A673 (cell line): ENCODE data around the gene C1R. TPM values are rescaled to one million over a fixed set of nuclear protein-coding genes. Genes with fewer than 3 reads are reported as not detected.

ENCODE experiments used
- BruUV-seq: library from RNA; stranded (reverse); fragments of 400-500 nt; replicated peaks from 2 replicates; lab custom pipeline; 2021; lab: Mats Ljungman, UMichigan
- CTCF ChIA-PET: fragments of 300-600 bp; sonication (Branson Sonifier 250); formaldehyde crosslinking; loops from one replicate; lab custom pipeline; 2022; ENCODE audit warnings: antibody characterized with exemption; lab: Charles Lee
- POLR2A ChIA-PET: fragments of 300-600 bp; sonication (Branson Sonifier 250); formaldehyde crosslinking; loops from one replicate; lab custom pipeline; 2022; ENCODE audit warnings: antibody characterized with exemption; ENCODE audit not compliant: low non-redundant PET; lab: Charles Lee
- DNase-seq: peaks from one replicate; pipeline ENCODE4 v3.0.0-alpha.2; 2015; ENCODE audit warnings: low spot score
- H3K27ac ChIP-seq: fragments of 200-600 bp; sonication (generic); 2 replicates; pipeline ENCODE4 v1.5.1; 2016; ENCODE audit warnings: mixed run types, low read depth, mild to moderate bottlenecking, mixed read lengths, antibody characterized with exemption, low read length; ENCODE audit not compliant: poor library complexity, severe bottlenecking
- H3K27me3 ChIP-seq: fragments of 200-600 bp; sonication (generic); replicated peaks from 2 replicates; pipeline ENCODE4 v1.6.1; 2017; ENCODE audit warnings: mixed run types, low read depth, mild to moderate bottlenecking, mixed read lengths, antibody characterized with exemption, low read length; ENCODE audit not compliant: insufficient read depth, poor library complexity
- H3K36me3 ChIP-seq: fragments of 200-600 bp; sonication (generic); 2 replicates; pipeline ENCODE4 v1.6.1; 2016; ENCODE audit warnings: mixed run types, mild to moderate bottlenecking, mixed read lengths, antibody characterized with exemption, low read length; ENCODE audit not compliant: insufficient read depth, poor library complexity, severe bottlenecking
- H3K4me1 ChIP-seq: fragments of 200-600 bp; sonication (generic); 2 replicates; pipeline ENCODE4 v1.6.1; 2017; ENCODE audit warnings: mixed run types, mild to moderate bottlenecking, mixed read lengths, antibody characterized with exemption, low read length; ENCODE audit not compliant: insufficient read depth, poor library complexity, severe bottlenecking
- H3K4me3 ChIP-seq: fragments of 200-600 bp; sonication (generic); 2 replicates; pipeline ENCODE4 v1.5.1; 2016; ENCODE audit warnings: low read depth, mixed run types, mild to moderate bottlenecking, mixed read lengths, low read length; ENCODE audit not compliant: poor library complexity, severe bottlenecking
- H3K9me3 ChIP-seq: fragments of 200-600 bp; sonication (generic); 2 replicates; pipeline ENCODE4 v1.6.1; 2016; ENCODE audit warnings: mixed run types, low read depth, mild to moderate bottlenecking, mixed read lengths, antibody characterized with exemption, low read length; ENCODE audit not compliant: poor library complexity, severe bottlenecking
- CTCF ChIP-seq: fragments of 300-800, 200-600 bp; sonication (generic); conservative IDR thresholded peaks from 2 replicates; pipeline ENCODE4 v1.5.1; 2017; ENCODE audit warnings: low read depth, mild to moderate bottlenecking, antibody characterized with exemption, low read length, moderate library complexity, mixed read lengths
- EZH2 ChIP-seq: fragments of 200-600 bp; sonication (generic); IDR thresholded peaks from 2 replicates; pipeline ENCODE4 v1.6.1; 2017; ENCODE audit warnings: borderline replicate concordance, low read depth, mild to moderate bottlenecking, mixed read lengths, antibody characterized with exemption, low read length; ENCODE audit not compliant: poor library complexity, severe bottlenecking
- intact Hi-C: fragments of 100-400 bp; cut with micrococcal nuclease; formaldehyde crosslinking; loops from one replicate; pipeline ENCODE4 v1.10.0; 2022; ENCODE audit not compliant: unreplicated experiment
- total RNA-seq: library from RNA; stranded (reverse); gene quantifications from 2 replicates; pipeline ENCODE4 v1.2.3, GENCODE V29; 2021

The C1R gene
- total RNA-seq, 1 experiment from 2014 or later = 10.9 TPM

- intact Hi-C loops = no loop called here
- POLR2A ChIA-PET = no interaction called here
- CTCF ChIA-PET = no interaction called here
Measured at GRCh38 chr12:7060353-7060954, 31.8 kb downstream of the C1R start, which contains the start of gene C1S. TSS of gene C1S (plus strand) at chr12:7060718. CDS start at chr12:7061913, 1,195 bp downstream.

GRCh38 chr12:7059780-7060179, 32.5 kb downstream of the C1R start:
- Histone ChIP-seq H3K9me3 (no peaks in the 10 kb centered on the region), H3K27me3 (no peaks in the 10 kb centered on the region), H3K27ac (no peak overlapping the region), H3K4me1 (no peaks in the 10 kb centered on the region), H3K36me3 (no peaks in the 10 kb centered on the region), H3K4me3 (no peak overlapping the region)
- BruUV-seq = no TSS peak
- CTCF ChIA-PET = no interaction called here
- TF ChIP-seq EZH2 = no peak
- no peak for TF ChIP-seq CTCF
- intact Hi-C loops = no loop called here
- POLR2A ChIA-PET = no interaction called here
- no peak for DNase-seq

More at GRCh38 chr12:7060353-7060954, 31.8 kb downstream of the C1R start, which contains the start of gene C1S:
- Histone ChIP-seq H3K27ac (no peak within 1 kb of the TSS), H3K4me1 (no peaks in the 10 kb centered on the region), H3K4me3 (no peak within 1 kb of the TSS), H3K36me3 (no peaks in the 10 kb centered on the region), H3K9me3 (no peaks in the 10 kb centered on the region), H3K27me3 (no peaks in the 10 kb centered on the region)
- DNase-seq = peak; percentile 42
- BruUV-seq = no TSS peak
- TF ChIP-seq EZH2 (no peak), CTCF (peak; percentile 40)

GRCh38 chr12:7058850-7059395, 33.3 kb downstream of the C1R start:
- Histone ChIP-seq H3K36me3 (no peaks in the 10 kb centered on the region), H3K27me3 (no peaks in the 10 kb centered on the region), H3K9me3 (no peaks in the 10 kb centered on the region), H3K4me3 (no peak overlapping the region), H3K4me1 (no peaks in the 10 kb centered on the region), H3K27ac (no peak overlapping the region)
- ChIA-PET POLR2A (no interaction called here), CTCF (no interaction called here)
- DNase-seq = no peak
- BruUV-seq = no TSS peak
- intact Hi-C loops = no loop called here
- no peak for TF ChIP-seq CTCF
- TF ChIP-seq EZH2 = no peak
